C4-2B (cell line): ENCODE results near the gene RNU1-1.
"Not testable (repeated sequence)": the region's sequence is repeated elsewhere in the genome, so short reads cannot be mapped to it uniquely, and the experiment has no call there.

ENCODE experiments used
- CTCF ChIP-seq: fragments of 450-650 bp; conservative IDR thresholded peaks from 2 replicates; pipeline ENCODE4 v1.5.1; 2017; ENCODE audit warnings: mild to moderate bottlenecking
- ZFX ChIP-seq: fragments of 450-650 bp; IDR thresholded peaks from 2 replicates; pipeline ENCODE4 v1.6.1; 2017

GRCh38 chr1:16550212-16550918 lies 36.3 kb upstream of the RNU1-1 start:
- not testable (repeated sequence) for TF ChIP-seq CTCF, ZFX
